Thymus (tissue), 11 donors: ENCODE measurements around the gene DOCK4. TPM values are rescaled to one million over a fixed set of nuclear protein-coding genes. Genes with fewer than 3 reads are reported as not detected.

ENCODE experiments used
- DNase-seq, 9 donors: peaks; one replicate each; pipeline ENCODE4 v3.0.0-alpha.2; 2013; ENCODE audit warnings: low spot score in 9 of 9, low read depth in 6 of 9, missing footprints in 1 of 9
- H3K27ac ChIP-seq, 2 donors: one replicate each; pipeline ENCODE4 v1.5.1; 2013; ENCODE audit warnings: control low read depth in 1 of 2, low read depth in 1 of 2, low read length in 1 of 2, mild to moderate bottlenecking in 1 of 2, moderate library complexity in 1 of 2
- H3K27me3 ChIP-seq, 2 donors: one replicate each; pipeline ENCODE4 v1.5.1; 2013; ENCODE audit warnings: low read length in 1 of 2; ENCODE audit not compliant: control insufficient read depth in 2 of 2, insufficient read depth in 1 of 2
- H3K36me3 ChIP-seq, 2 donors: one replicate each; pipeline ENCODE4 v1.5.1; 2013; ENCODE audit warnings: low read length in 1 of 2, mild to moderate bottlenecking in 1 of 2, moderate library complexity in 1 of 2; ENCODE audit not compliant: control insufficient read depth in 2 of 2, insufficient read depth in 2 of 2
- H3K4me1 ChIP-seq, 2 donors: one replicate each; pipeline ENCODE4 v1.5.1; 2013; ENCODE audit warnings: low read length in 2 of 2; ENCODE audit not compliant: control insufficient read depth in 2 of 2, insufficient read depth in 2 of 2
- H3K4me3 ChIP-seq, 2 donors: one replicate each; pipeline ENCODE4 v1.5.1; 2013; ENCODE audit warnings: low read length in 2 of 2, control low read depth in 1 of 2, mild to moderate bottlenecking in 1 of 2
- H3K9me3 ChIP-seq, 2 donors: one replicate each; pipeline ENCODE4 v1.5.1; 2013; ENCODE audit warnings: low read length in 1 of 2, mild to moderate bottlenecking in 1 of 2; ENCODE audit not compliant: control insufficient read depth in 2 of 2, insufficient read depth in 1 of 2
- whole genome bisulfite sequencing: extraction: QIAGEN DNeasy Blood & Tissue Kit; methylation state at CpG from one replicate; pipeline ENCODE4 v1.1.7; 2013; 5-methylcytosine and 5-hydroxymethylcytosine counted together
- polyA plus RNA-seq: library from polyadenylated mRNA; stranded (reverse); fragments of 200-250 nt; gene quantifications from one replicate; pipeline ENCODE4 v1.2.3, GENCODE V29; 2013
- total RNA-seq: library from RNA; stranded (reverse); fragments of 120-200 nt; gene quantifications from one replicate; pipeline ENCODE4 v1.2.4, GENCODE V29; 2013
- donor health status: healthy.

The DOCK4 gene
- total and polyA plus RNA-seq, 2 donors: 3.5 to 4.7 TPM

DNA sequence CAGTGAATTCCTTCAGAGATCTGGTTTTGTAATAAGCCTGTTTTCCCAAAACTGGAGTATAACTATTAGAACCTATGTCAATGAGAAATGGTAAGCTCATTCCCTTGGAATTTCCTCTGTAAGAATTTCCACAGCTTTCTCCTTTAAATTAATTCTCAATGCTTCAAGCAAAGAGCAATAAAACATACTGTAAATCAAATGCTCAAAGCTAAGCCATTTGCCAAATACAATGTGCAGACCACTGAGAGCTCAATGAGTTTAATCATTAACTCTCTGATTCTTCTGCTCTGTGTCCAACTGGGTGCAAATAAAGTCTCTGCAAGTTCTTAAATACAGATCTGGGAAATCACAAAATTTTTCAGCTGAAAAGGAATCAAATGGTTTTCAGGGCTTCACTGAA lies 416.3 kb downstream of the DOCK4 start:
- DNase-seq: no peak
- Histone ChIP-seq H3K4me1 (no peaks in the 10 kb centered on the region), H3K9me3 (peaks cover 0 to 4% of the 10 kb centered on the region in 2 donors), H3K36me3 (no peaks in the 10 kb centered on the region), H3K27me3 (no peaks in the 10 kb centered on the region), H3K4me3 (no peak overlapping the region), H3K27ac (no peak overlapping the region)

DNA sequence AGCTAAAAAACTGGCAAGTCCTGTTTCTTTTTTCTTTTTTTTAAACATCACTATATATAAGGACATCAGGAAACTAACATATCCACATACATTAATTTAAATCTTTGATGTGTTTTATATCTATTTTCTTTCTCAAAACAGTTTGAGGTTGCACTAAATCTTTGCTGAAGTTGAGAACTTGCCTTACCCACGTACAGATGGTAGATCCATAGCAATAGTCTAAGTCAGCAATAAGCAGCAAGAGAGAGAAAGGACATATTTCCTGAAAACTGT lies 417.2 kb downstream of the DOCK4 start:
- no peaks in the 10 kb centered on the region for H3K4me1 ChIP-seq
- WGBS: 80% methylated on average over 1 of the region's 1 CpG

DNA sequence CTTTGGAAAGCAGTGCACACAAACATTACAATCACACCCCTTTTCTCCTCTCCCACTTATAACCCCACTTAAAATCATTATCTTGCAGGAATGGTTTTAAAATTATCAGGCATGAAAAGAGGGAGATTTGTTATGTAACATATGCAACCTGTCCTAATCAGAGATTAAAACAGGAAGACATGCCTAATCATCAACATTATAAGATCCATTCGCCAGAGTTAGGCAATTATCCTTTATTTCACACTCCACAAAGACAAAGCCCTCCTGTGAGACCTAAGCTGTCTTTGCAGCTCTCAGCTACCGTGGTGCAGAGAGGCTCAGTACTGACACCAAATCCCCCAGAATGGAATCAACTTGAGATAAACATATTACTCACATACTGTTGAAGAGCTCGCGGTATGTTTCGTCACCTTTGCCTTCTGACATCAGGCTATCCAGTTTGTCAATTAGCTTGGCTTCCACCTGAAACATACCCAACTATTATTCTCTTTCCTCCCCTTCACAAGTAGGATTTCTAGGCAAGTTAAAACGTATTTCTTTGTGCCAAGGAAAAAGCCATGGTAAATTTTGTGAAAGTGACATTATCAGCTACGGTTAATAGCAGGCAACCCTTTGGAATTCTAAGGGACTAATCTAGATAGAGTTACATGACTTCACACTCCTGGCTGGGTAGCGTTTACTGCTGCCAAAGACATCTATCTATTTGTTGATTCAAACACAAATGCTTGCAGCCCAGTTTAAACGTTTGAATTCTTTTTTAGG lies 417.7 kb downstream of the DOCK4 start:
- H3K4me1 ChIP-seq: no peaks in the 10 kb centered on the region
- no peaks in the 10 kb centered on the region for H3K27me3 ChIP-seq
- H3K4me3 ChIP-seq: no peak overlapping the region
- no peaks in the 10 kb centered on the region for H3K36me3 ChIP-seq
- H3K27ac ChIP-seq: no peak overlapping the region
- no peaks in the 10 kb centered on the region for H3K9me3 ChIP-seq
- WGBS: 80% methylated on average over 9 of the region's 9 CpGs
- no peak for DNase-seq

More for the DNA sequence above, 417.2 kb downstream of the DOCK4 start:
- H3K36me3 ChIP-seq: no peaks in the 10 kb centered on the region
- no peaks in the 10 kb centered on the region for H3K27me3 ChIP-seq
- H3K4me3 ChIP-seq: no peak overlapping the region
- H3K9me3 ChIP-seq: peaks cover 0 to 4% of the 10 kb centered on the region in 2 donors
- DNase-seq: no peak
- H3K27ac ChIP-seq: no peak overlapping the region

- H3K27ac ChIP-seq: no peak overlapping the region
- no peak overlapping the region for H3K4me3 ChIP-seq
- H3K27me3 ChIP-seq: no peaks in the 10 kb centered on the region
- no peaks in the 10 kb centered on the region for H3K36me3 ChIP-seq
- 95% methylated on average over 2 of the region's 2 CpGs for WGBS
- no peak for DNase-seq
- H3K9me3 ChIP-seq: no peaks in the 10 kb centered on the region
- no peaks in the 10 kb centered on the region for H3K4me1 ChIP-seq
These were observed 418.5 kb downstream of the DOCK4 start for GRCh38 chr7:111787741-111788140.

DNA sequence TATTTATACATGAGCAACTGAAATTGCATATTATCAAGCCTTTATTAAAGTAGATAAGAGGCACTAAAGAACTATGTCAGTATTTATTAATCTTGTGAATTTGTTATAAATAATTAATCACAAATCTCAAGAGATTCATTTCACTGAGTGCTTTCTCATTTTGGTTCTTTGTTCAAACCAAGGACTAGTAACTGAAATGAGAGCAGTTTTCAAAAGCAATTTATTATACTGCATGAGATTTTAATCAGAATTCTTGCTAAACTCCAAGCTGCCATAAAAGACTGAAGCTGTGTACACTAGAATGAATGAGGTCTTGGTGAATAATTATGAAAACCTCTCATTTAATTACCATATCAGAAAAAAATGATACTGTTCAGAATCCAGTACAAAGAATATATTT lies 419.1 kb downstream of the DOCK4 start:
- Histone ChIP-seq H3K9me3 (no peaks in the 10 kb centered on the region), H3K4me1 (no peaks in the 10 kb centered on the region)

DNA sequence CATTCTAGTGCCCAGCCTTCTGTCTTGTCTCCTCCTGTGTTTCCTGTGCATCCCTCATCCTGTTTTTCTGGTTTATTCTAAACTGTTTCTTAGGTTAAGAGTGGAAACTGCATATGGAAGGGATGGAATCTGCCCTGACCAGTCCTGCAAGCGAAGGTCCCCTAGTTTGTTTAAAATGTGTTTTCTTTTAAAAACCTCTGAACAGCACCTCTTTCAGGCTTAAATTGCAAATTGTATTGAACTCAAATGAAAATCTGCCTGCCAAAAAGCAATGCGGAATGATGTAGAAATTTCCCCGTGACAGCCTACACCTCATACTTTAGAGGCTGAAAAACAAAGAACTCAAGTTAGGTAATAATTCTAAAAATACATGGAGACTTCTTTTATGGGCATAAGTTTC lies 421.1 kb downstream of the DOCK4 start:
- Histone ChIP-seq H3K4me3 (no peak overlapping the region), H3K27me3 (no peaks in the 10 kb centered on the region), H3K27ac (no peak overlapping the region), H3K36me3 (no peaks in the 10 kb centered on the region), H3K4me1 (no peaks in the 10 kb centered on the region), H3K9me3 (no peaks in the 10 kb centered on the region)
- DNase-seq: no peak
- 95% methylated on average over 3 of the region's 3 CpGs for WGBS

More for the DNA sequence above, 419.1 kb downstream of the DOCK4 start:
- Histone ChIP-seq H3K36me3 (no peaks in the 10 kb centered on the region), H3K27me3 (no peaks in the 10 kb centered on the region), H3K27ac (no peak overlapping the region), H3K4me3 (no peak overlapping the region)
- DNase-seq: no peak

DNA sequence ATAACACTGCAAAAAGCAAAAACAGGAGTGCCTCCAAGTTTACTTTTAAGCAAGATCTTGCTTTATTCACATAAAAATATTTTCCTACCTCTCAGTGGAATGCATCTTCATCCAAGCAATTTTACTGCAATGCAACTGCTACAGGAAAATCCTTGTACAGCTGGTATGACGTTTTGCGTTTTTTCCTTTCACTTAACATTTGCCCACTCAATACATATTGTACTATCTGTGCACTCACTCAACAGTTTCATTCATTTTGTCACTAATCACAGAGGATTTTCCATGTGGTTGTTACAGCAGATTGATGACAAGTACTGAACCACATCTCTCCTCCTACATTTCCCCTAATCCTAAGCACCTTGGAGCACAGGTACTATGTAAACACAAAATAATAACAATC lies 421.9 kb downstream of the DOCK4 start:
- Histone ChIP-seq H3K27ac (no peak overlapping the region), H3K9me3 (no peaks in the 10 kb centered on the region), H3K4me3 (no peak overlapping the region), H3K27me3 (no peaks in the 10 kb centered on the region), H3K36me3 (no peaks in the 10 kb centered on the region), H3K4me1 (no peaks in the 10 kb centered on the region)
- no peak for DNase-seq
- 96% methylated on average over 2 of the region's 2 CpGs for WGBS

DNA sequence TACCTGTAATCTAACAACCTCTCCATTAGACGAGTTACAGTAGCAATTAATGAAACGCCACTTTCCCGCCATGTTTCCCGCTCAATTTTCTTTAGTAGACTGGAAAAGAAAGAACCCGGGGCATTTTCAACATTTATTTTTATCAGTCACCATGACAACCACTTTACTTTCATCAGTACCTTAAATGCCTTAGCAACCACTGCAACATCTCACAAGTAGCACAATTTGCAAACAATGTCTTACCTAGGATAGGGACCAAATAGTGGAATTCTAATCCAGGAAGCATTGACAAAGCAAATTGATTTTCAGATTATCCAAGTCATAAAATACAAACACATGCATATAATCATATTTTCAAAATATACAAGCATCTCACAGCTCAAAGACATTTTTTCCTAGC lies 422.3 kb downstream of the DOCK4 start:
- no peak overlapping the region for H3K27ac ChIP-seq
- no peaks in the 10 kb centered on the region for H3K4me1 ChIP-seq
- no peaks in the 10 kb centered on the region for H3K27me3 ChIP-seq
- 96% methylated on average over 5 of the region's 5 CpGs for WGBS
- no peaks in the 10 kb centered on the region for H3K36me3 ChIP-seq
- H3K9me3 ChIP-seq: no peaks in the 10 kb centered on the region
- no peak for DNase-seq
- no peak overlapping the region for H3K4me3 ChIP-seq

DNA sequence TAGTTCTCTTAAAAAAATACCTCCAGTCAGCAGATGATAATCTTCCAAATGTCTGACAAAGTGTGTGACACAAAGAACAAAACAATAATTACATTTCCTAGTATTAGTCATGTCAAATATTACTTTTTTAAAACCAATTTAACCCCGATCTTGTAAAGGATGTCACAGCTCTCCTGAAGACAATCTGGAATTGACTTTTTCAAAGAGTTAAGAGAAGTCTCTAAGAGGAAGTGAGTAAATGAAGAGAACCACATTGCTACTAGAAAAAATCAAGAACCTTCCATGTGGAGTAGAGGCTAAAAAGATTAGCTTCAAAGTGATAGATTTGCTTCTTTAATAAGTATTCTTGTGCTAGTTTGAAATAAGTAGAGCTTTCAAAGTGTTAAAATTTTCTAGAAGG lies 425.7 kb downstream of the DOCK4 start:
- no peaks in the 10 kb centered on the region for H3K4me1 ChIP-seq
- 87% methylated on average over 1 of the region's 1 CpG for WGBS
- H3K4me3 ChIP-seq: no peak overlapping the region
- H3K27ac ChIP-seq: no peak overlapping the region
- no peaks in the 10 kb centered on the region for H3K36me3 ChIP-seq
- DNase-seq: no peak
- peaks cover 0 to 4% of the 10 kb centered on the region in 2 donors for H3K9me3 ChIP-seq
- no peaks in the 10 kb centered on the region for H3K27me3 ChIP-seq

GRCh38 chr7:111775206-111775605 lies 431.0 kb downstream of the DOCK4 start:
- no peaks in the 10 kb centered on the region for H3K27me3 ChIP-seq
- H3K4me3 ChIP-seq: no peak overlapping the region
- no peaks in the 10 kb centered on the region for H3K36me3 ChIP-seq
- 94% methylated on average over 1 of the region's 1 CpG for WGBS
- peaks cover 0 to 4% of the 10 kb centered on the region in 2 donors for H3K9me3 ChIP-seq
- H3K4me1 ChIP-seq: no peaks in the 10 kb centered on the region
- DNase-seq: no peak
- no peak overlapping the region for H3K27ac ChIP-seq
